ENCODE results near the gene STIL.
A peak's percentile ranks its signal among the peaks of the same experiment; 100 is the strongest.
"Not testable (repeated sequence)": the region's sequence is repeated elsewhere in the genome, so short reads cannot be mapped to it uniquely, and the experiment has no call there.

Gene STIL

DNA sequence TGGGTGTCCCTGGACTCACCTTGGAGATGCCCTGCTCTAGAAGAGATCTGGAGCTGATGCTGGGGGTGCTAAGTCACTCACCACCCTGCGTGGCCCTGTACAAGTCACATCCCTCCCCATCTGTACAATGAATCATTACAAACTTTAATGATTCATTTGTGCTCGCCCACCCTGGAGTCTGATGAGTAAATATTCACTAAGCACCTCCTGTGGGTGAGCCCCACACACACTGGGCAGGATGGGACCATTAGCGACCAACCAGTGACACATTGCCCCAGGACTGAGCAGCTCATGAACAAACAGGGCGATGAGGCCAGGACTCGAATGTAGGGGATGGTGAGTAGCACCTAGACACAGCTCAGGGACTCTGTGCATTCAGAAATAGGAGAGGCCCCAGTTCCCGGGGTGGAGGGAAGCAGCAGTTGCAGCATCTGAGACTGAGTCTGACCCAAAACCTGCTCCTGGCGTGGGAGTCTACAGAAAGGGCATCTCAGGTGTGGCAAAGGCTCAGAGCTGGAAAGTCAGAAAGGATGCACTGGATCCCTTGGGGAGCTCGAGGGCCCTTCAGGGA, 106.1 kb downstream of the STIL start:
- Histone ChIP-seq H3K36me3 (ENCODE audit: insufficient read depth, low read length) (no peaks in the 10 kb centered on the region), H3K9me3 (ENCODE audit: insufficient read depth, low read depth, low read length) (no peaks in the 10 kb centered on the region), H3K27ac (ENCODE audit: low read depth, low read length) (no peak overlapping the region), H3K27me3 (ENCODE audit: insufficient read depth, low read length) (peaks cover 54% of the 10 kb centered on the region), H3K4me3 (ENCODE audit: low read length) (peak overlapping the region; percentile 26; the same call in 1 of the 2 replicates), H3K9ac (ENCODE audit: low read depth, low read length) (no peak overlapping the region), H3K4me1 (ENCODE audit: insufficient read depth, low read length) (peaks cover 15% of the 10 kb centered on the region; the same call in 1 of the 2 replicates)
- 55% methylated on average over 8 of the region's 8 CpGs for WGBS

GRCh38 chr1:47205918-47206317, 108.0 kb downstream of the STIL start:
- Histone ChIP-seq H3K36me3 (ENCODE audit: insufficient read depth, low read length) (no peaks in the 10 kb centered on the region), H3K4me1 (ENCODE audit: insufficient read depth, low read length) (peaks cover 15% of the 10 kb centered on the region; the same call in 1 of the 2 replicates), H3K9me3 (ENCODE audit: insufficient read depth, low read depth, low read length) (no peaks in the 10 kb centered on the region), H3K27me3 (ENCODE audit: insufficient read depth, low read length) (peaks cover 46% of the 10 kb centered on the region), H3K27ac (ENCODE audit: low read depth, low read length) (no peak overlapping the region), H3K4me3 (ENCODE audit: low read length) (no peak overlapping the region), H3K9ac (ENCODE audit: low read depth, low read length) (no peak overlapping the region)
- 93% methylated on average over 5 of the region's 5 CpGs for WGBS

DNA sequence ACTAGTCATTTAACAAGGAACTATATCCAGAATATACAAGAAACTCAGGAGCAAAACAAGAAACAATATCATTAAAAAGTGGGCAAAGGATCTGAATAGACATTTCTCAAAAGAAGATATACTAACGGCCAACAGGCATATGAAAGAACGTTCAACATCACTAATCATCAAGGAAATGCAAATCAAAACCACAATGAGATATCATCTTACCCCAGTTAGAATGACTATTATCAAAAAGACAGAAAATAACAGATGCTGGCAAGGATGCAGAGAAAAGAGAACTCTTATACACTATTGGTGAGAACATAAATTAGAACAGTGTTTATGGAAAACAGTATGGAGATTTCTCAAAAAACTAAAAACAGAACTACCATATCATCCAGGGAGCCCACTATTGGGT, 110.4 kb downstream of the STIL start:
- WGBS = 76% methylated on average over 2 of the region's 2 CpGs
- H3K9me3 ChIP-seq (ENCODE audit: insufficient read depth, low read depth, low read length); H3K27ac ChIP-seq (ENCODE audit: low read depth, low read length); H3K4me3 ChIP-seq (ENCODE audit: low read length); H3K4me1 ChIP-seq (ENCODE audit: insufficient read depth, low read length); H3K9ac ChIP-seq (ENCODE audit: low read depth, low read length); H3K36me3 ChIP-seq (ENCODE audit: insufficient read depth, low read length): not testable (repeated sequence)
- H3K27me3 ChIP-seq (ENCODE audit: insufficient read depth, low read length) = peaks cover 33% of the 10 kb centered on the region

GRCh38 chr1:47201179-47201578, 112.8 kb downstream of the STIL start:
- WGBS = 52% methylated on average over 4 of the region's 4 CpGs
- H3K36me3 ChIP-seq (ENCODE audit: insufficient read depth, low read length) = no peaks in the 10 kb centered on the region
- no peaks in the 10 kb centered on the region for H3K9me3 ChIP-seq (ENCODE audit: insufficient read depth, low read depth, low read length)
- peaks cover 22% of the 10 kb centered on the region for H3K27me3 ChIP-seq (ENCODE audit: insufficient read depth, low read length)
- H3K27ac ChIP-seq (ENCODE audit: low read depth, low read length) = no peak overlapping the region
- H3K9ac ChIP-seq (ENCODE audit: low read depth, low read length) = no peak overlapping the region
- H3K4me1 ChIP-seq (ENCODE audit: insufficient read depth, low read length) = no peaks in the 10 kb centered on the region
- no peak overlapping the region for H3K4me3 ChIP-seq (ENCODE audit: low read length)

Measured in HUES64 (cell line).